HCT116 (cell line): ENCODE measurements around the gene BRAT1. TPM values are rescaled to one million over a fixed set of nuclear protein-coding genes. Genes with fewer than 3 reads are reported as not detected.

Experiments
- ATAC-seq: fragments of 200-7000 bp; cut with Tn5 transposase; 2 replicates; pipeline ENCODE4 v1.9.1; 2020; ENCODE audit warnings: mild to moderate bottlenecking, moderate library complexity
- BruUV-seq: library from RNA; stranded (reverse); fragments of 400-500 nt; replicated peaks from 2 replicates; lab custom pipeline; 2021; lab: Mats Ljungman, UMichigan
- CTCF ChIA-PET: fragments of 300-600 bp; sonication (Branson Sonifier 250); formaldehyde crosslinking; loops from one replicate; lab custom pipeline; 2021; ENCODE audit warnings: antibody characterized with exemption; lab: Charles Lee
- POLR2A ChIA-PET: fragments of 300-600, 350-600 bp; sonication (Branson Sonifier 250); formaldehyde crosslinking; loops from one replicate; lab custom pipeline; 2021; ENCODE audit warnings: antibody characterized with exemption; lab: Charles Lee
- RAD21 ChIA-PET, 2 experiments: fragments of 300-600 bp; sonication (Branson Sonifier 250); formaldehyde crosslinking; loops; one replicate each; lab custom pipeline; 2023; ENCODE audit warnings: low total read pairs in 2 of 2; ENCODE audit not compliant: uncharacterized antibody in 2 of 2, unreplicated experiment in 2 of 2, low non-redundant PET in 1 of 2; lab: Charles Lee
- DNase-seq: peaks from one replicate; pipeline ENCODE4 v3.0.0-alpha.2; 2010; ENCODE audit warnings: low read depth, low spot score
- H2AFZ ChIP-seq: fragments of 200-600 bp; shearing (Covaris generic), sonication (generic); 2 replicates; pipeline ENCODE4 v1.6.1; 2017; ENCODE audit warnings: low read depth, mixed run types, mixed read lengths, antibody characterized with exemption, low read length; ENCODE audit not compliant: poor library complexity, severe bottlenecking
- H3K27ac ChIP-seq: 2 replicates; pipeline ENCODE4 v1.5.1; 2012; ENCODE audit warnings: low read depth, low read length
- H3K27me3 ChIP-seq: fragments of 200-600 bp; sonication (generic); 2 replicates; pipeline ENCODE4 v1.6.1; 2016; ENCODE audit warnings: mixed run types, low read length, mixed read lengths; ENCODE audit not compliant: insufficient read depth
- H3K36me3 ChIP-seq, 2 experiments: fragments of 200-500 bp in 1 of 2; fragments of 200-600 bp in 1 of 2; sonication (Bioruptor generic) in 1 of 2; sonication (generic) in 1 of 2; 2 replicates each; pipeline versions ENCODE4 v1.5.1 to v1.6.1; 2014 to 2016; ENCODE audit warnings: low read length in 2 of 2, inconsistent platforms in 1 of 2, mixed read lengths in 1 of 2, mixed run types in 1 of 2; ENCODE audit not compliant: insufficient read depth in 2 of 2, control insufficient read depth in 1 of 2
- H3K4me1 ChIP-seq, 2 experiments: fragments of 200-600 bp in 1 of 2; sonication (generic) in 1 of 2; 2 replicates each; pipeline versions ENCODE4 v1.5.1 to v1.6.1; 2012 to 2017; ENCODE audit warnings: low read length in 2 of 2, inconsistent platforms in 1 of 2, mild to moderate bottlenecking in 1 of 2, mixed read lengths in 1 of 2, mixed run types in 1 of 2, moderate library complexity in 1 of 2; ENCODE audit not compliant: insufficient read depth in 2 of 2, control insufficient read depth in 1 of 2
- H3K4me2 ChIP-seq: fragments of 200-600 bp; sonication (generic); 2 replicates; pipeline ENCODE4 v1.6.1; 2017; ENCODE audit warnings: mixed run types, low read length, mixed read lengths
- H3K4me3 ChIP-seq, 2 experiments: fragments of 200-600 bp in 1 of 2; sonication (generic) in 1 of 2; replicated peaks in 1 of 2; 2 replicates each; pipeline ENCODE4 v1.5.1; 2011 to 2016; ENCODE audit warnings: low read length in 2 of 2, control low read depth in 1 of 2, low read depth in 1 of 2, mild to moderate bottlenecking in 1 of 2, mixed read lengths in 1 of 2, mixed run types in 1 of 2
- H3K79me2 ChIP-seq: fragments of 200-600 bp; sonication (generic); 2 replicates; pipeline ENCODE4 v1.6.1; 2017; ENCODE audit warnings: mild to moderate bottlenecking, mixed run types, low read length, moderate library complexity, mixed read lengths; ENCODE audit not compliant: insufficient read depth
- H3K9ac ChIP-seq: fragments of 200-600 bp; sonication (generic); 2 replicates; pipeline ENCODE4 v1.6.1; 2016; ENCODE audit warnings: low read length, mixed read lengths
- H3K9me2 ChIP-seq: fragments of 200-600 bp; sonication (generic), shearing (Covaris generic); 2 replicates; pipeline ENCODE4 v1.6.1; 2017; ENCODE audit warnings: mixed run types, mild to moderate bottlenecking, moderate library complexity; ENCODE audit not compliant: insufficient read depth
- H3K9me3 ChIP-seq, 2 experiments: fragments of 200-500 bp in 1 of 2; fragments of 200-600 bp in 1 of 2; sonication (Bioruptor generic) in 1 of 2; sonication (generic) in 1 of 2; 2 replicates each; pipeline ENCODE4 v1.6.1; 2014 to 2017; ENCODE audit warnings: low read length in 2 of 2, mixed read lengths in 2 of 2, inconsistent platforms in 1 of 2, low read depth in 1 of 2, mild to moderate bottlenecking in 1 of 2, mixed run types in 1 of 2, moderate library complexity in 1 of 2; ENCODE audit not compliant: control insufficient read depth in 1 of 2, insufficient read depth in 1 of 2
- H4K20me1 ChIP-seq: fragments of 200-600 bp; sonication (generic), shearing (Covaris generic); 2 replicates; pipeline ENCODE4 v1.6.1; 2017; ENCODE audit warnings: mixed run types, mild to moderate bottlenecking, moderate library complexity; ENCODE audit not compliant: insufficient read depth
- CBX3 ChIP-seq: IDR thresholded peaks from 2 replicates; pipeline ENCODE4 v1.6.1; 2012; ENCODE audit warnings: low read depth
- CTCF ChIP-seq, 3 experiments: fragments of 200-600 bp in 1 of 3; sonication (generic) in 1 of 3; IDR thresholded peaks in 2 of 3; conservative IDR thresholded peaks in 1 of 3; 2 replicates each; pipeline ENCODE4 v1.5.1; 2012 to 2017; ENCODE audit warnings: low read depth in 2 of 3, low read length in 2 of 3, antibody characterized with exemption in 1 of 3, borderline replicate concordance in 1 of 3, control low read depth in 1 of 3, mild to moderate bottlenecking in 1 of 3, mixed read lengths in 1 of 3, mixed run types in 1 of 3, moderate library complexity in 1 of 3; ENCODE audit not compliant: insufficient read depth in 1 of 3
- EGR1 ChIP-seq: IDR thresholded peaks from 2 replicates; pipeline ENCODE4 v1.6.1; 2012; ENCODE audit warnings: low read depth
- POLR2A ChIP-seq: IDR thresholded peaks from 2 replicates; pipeline ENCODE4 v1.7.0; 2011; ENCODE audit warnings: borderline replicate concordance; ENCODE audit not compliant: insufficient read depth, insufficient read length; ENCODE audit errors: extremely low read depth
- SIN3A ChIP-seq: IDR thresholded peaks from 2 replicates; pipeline ENCODE4 v1.6.1; 2012; ENCODE audit warnings: low read depth
- TCF7L2 ChIP-seq: IDR thresholded peaks from 2 replicates; pipeline ENCODE4 v1.7.0; 2011; ENCODE audit warnings: borderline replicate concordance, inconsistent platforms; ENCODE audit not compliant: insufficient read depth, insufficient read length; ENCODE audit errors: extremely low read depth
- ZBTB33 ChIP-seq: IDR thresholded peaks from 2 replicates; pipeline ENCODE4 v1.6.1; 2011; ENCODE audit warnings: mild to moderate bottlenecking, low read length, moderate library complexity; ENCODE audit not compliant: insufficient replicate concordance; ENCODE audit errors: extremely low read depth
- intact Hi-C: fragments of 100-400 bp; cut with micrococcal nuclease; formaldehyde crosslinking; loops from 2 replicates; pipeline ENCODE4 v1.10.0; 2022
- total RNA-seq: library from RNA; stranded (reverse); gene quantifications from one replicate; pipeline ENCODE4 v1.2.1, GENCODE V29; 2021; ENCODE audit not compliant: unreplicated experiment

The BRAT1 gene
- total RNA-seq, 1 experiment from 2014 or later: 47.6 TPM

DNA sequence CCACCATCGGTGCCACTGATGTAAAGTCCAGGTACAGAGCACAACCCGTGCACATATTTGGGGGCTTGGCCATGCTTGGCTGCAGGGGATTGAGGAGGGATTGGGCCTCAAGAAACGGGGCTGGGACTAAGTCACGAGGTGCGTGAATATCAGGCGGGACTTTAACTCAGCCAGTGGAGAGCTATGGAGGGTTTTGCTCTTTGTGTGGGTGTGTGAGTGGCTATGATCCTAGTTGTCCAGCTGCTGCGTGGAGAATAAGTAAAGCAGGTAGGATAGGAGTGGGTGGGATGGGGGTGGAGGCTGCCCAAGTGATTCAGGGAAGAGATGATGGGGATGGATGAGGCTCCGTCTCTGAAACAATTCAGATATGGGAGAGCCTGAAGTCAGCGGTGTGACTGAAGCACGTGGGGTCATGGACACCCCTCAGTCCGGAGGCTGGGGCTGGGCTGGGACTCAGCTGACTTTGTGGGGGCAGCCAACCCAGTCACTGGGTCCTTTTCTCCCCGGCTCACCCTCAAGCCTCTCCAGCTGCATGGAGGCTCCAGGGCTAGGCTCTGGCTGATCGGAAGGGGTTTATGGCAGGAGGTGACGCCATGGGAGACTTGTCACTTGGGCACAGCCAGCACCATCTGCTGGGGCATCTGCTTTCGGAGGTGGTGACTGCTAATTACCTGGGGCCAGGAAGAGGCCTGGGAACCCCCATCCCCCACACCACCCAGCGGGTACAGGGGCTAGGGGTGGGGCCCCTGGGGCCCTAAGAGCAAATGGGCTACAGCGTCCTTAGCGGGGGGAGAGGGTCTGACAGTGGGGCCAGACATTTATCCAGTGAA lies 37.4 kb downstream of the BRAT1 start:
- no TSS peak for BruUV-seq
- ATAC-seq: no peak

More for the DNA sequence above, 37.4 kb downstream of the BRAT1 start:
- no peak overlapping the region for H3K9ac ChIP-seq
- TF ChIP-seq POLR2A (no peak), ZBTB33 (no peak), CBX3 (no peak), CTCF (IDR thresholded peaks at IDR 0.05 in 2 of 3, conservative IDR thresholded peaks at IDR 0.05 in 1 of 3; ENCODE audit: borderline replicate concordance in 1 of 3, insufficient read depth in 1 of 3, low read depth in 2 of 3, low read length in 2 of 3) (no peak), TCF7L2 (no peak), SIN3A (no peak), EGR1 (no peak)
- TF ChIP-seq, all 23 proteins: peak for 0
- H3K27ac ChIP-seq: no peak overlapping the region
- DNase-seq: no peak
- no peaks in the 10 kb centered on the region for H3K27me3 ChIP-seq
- H3K4me3 ChIP-seq: no peak overlapping the region
- H3K4me1 ChIP-seq: peaks cover 28 to 55% of the 10 kb centered on the region in 2 experiments
- ChIA-PET RAD21 (no interaction called here), POLR2A (no interaction called here), CTCF (no interaction called here)
- H3K4me2 ChIP-seq: no peak overlapping the region
- intact Hi-C loops: no loop called here
- no peaks in the 10 kb centered on the region for H3K9me3 ChIP-seq
- no peaks in the 10 kb centered on the region for H4K20me1 ChIP-seq
- no peaks in the 10 kb centered on the region for H3K9me2 ChIP-seq
- H3K36me3 ChIP-seq: no peaks in the 10 kb centered on the region
- H2AFZ ChIP-seq: no peak overlapping the region
- H3K79me2 ChIP-seq: peaks cover 13% of the 10 kb centered on the region; the same call in 1 of the 2 replicates
